HG03432 (cell line): ENCODE measurements around the gene SMARCB1.

Experiments
- ATAC-seq: cut with Tn5 transposase; IDR thresholded peaks from one replicate; pipeline ENCODE4 v1.9.1; 2021; ENCODE audit warnings: mild to moderate bottlenecking, moderate library complexity; ENCODE audit not compliant: unreplicated experiment

The SMARCB1 gene

DNA sequence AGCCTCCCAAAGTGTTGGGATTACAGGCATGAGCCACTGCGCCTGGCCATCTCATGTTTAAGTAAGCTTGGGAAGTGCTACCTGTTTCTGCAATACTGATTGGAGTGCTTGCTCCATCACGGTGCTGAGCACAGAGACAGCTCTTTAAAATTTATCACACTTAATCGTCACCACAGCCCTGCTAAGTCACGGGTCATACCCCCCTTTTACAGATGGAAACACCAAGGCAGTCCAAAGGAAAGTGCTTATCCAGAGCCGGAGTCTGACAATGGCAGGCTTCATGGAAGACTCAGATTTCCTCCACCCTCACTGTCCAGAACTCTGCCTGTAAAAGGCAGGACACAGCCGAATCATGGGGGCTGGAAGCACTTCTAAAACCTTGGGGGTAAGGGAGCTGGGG, 26.7 kb upstream of the SMARCB1 start:
- no peak for ATAC-seq

DNA sequence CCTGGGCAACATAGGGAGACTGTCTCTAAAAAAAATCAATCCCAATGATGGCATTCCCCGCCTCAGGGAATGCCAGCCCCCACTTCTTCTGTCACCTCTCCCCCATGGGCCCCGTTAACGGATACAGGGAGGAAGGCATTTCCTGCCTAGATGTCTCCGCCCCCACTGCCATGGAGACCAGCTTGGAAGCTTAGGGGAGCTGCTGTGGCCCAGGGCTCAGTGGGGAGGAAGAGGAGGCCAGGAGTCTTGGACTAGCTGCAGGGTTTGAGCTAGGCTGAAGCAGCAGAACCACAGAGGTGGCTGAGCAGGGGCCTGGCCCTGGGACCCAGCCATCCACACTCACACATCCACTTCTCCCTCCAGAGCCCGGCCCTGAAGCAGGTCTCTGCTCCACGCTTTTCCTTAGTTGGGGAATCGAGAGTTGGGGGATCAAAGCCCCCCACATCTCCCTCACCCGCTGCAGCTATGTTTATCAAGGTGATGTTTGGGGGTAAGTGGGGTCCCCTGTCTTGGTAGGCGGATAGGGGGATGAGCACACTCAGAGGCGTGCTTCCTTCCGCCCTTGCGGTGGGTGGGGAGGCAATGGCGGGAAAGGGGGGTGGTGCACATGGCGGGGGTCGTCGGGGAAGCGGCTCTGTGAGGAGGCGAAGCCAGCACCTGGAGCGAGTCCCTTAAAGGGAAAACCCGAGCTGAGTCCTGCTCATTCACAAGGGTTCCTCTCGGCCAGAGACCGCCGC, 23.8 kb upstream of the SMARCB1 start, which contains the start of gene C22orf15:
C22orf15 (plus strand) TSS at position 149 of the 737 bp plus-strand sequence; CDS start at position 466, 317 bp downstream.
- ATAC-seq, result no peak

DNA sequence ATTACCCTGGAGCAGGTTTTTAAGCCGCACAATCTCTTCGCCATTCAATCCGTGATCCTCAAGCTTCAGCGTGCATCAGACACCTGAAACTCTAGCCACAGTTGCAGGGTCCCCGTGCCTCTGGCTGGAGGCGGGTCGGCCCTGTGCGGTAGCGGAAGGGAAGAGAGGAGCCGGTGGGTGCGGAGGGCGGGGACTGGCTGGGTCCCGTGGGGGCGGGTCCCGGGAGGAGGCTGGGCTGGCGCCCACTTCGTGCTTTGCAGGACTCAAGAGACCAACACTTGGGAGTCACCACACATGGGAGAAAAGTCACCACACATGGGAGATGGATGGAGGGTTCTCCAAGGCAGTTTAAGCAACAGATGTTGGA, 23.2 kb upstream of the SMARCB1 start:
- no peak for ATAC-seq

DNA sequence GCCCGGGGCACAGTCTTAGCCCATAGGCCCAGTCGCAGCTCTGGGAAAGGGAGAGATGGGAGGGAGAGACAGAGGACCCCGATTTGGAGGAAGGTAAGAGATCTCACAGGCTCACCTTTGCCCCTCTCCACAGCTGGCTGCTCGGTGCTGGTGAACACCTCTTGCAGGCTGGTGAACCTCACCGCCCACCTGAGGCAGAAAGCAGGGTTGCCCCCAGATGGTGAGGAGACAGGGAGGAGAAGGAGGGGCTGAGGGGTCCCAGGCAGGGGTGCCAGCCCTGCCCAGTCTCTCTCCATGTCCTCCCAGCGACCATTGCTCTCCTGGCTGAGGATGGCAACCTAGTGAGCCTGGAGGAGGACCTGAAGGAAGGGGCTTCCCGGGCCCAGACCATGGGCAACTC, 22.8 kb upstream of the SMARCB1 start:
- no peak for ATAC-seq

DNA sequence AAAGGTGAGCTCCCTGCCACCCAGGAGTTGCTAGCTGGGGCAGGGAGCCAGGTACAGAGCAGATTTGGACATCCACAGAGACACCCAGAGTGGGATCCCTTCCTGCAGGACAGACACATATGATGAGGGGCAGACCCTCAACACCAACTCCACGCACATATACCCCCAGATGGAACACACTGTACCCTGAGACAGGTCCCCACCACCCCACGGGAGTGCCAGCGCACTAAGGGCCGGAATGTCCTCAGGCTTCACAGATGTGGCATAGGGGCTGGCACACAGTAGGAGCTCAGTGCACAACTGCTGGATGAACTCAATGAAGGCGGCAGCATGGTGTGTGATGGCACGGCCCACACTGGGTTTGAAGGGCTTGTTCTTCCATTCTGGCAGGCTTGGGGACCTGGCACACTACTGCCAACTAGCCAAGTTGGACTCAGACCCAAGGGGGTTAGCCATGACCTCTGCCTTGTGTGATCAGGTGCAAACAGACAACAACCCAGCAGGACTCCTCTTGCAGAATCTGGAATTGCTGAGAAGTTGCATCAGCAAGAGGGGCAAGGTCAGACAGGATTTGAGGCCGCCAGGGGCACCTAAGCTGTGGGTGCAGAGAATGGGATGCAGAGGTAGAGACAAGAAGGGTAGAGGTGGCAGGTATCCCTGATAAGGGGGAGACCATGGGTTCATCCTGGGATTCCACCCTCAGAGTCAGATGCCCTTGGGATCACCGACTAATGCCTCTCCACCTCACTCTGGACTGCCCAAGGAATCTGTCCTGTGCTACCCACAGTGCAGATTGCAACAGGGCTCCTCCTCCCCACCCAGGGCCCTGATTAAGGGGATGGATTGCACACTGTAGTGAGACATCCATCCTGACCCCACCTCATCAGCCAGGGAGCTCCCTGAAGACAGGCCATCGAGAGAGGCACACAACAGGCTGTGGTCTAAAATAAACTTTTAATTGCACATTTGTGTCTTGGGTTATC, 21.6 kb upstream of the SMARCB1 start:
- ATAC-seq, result no peak

DNA sequence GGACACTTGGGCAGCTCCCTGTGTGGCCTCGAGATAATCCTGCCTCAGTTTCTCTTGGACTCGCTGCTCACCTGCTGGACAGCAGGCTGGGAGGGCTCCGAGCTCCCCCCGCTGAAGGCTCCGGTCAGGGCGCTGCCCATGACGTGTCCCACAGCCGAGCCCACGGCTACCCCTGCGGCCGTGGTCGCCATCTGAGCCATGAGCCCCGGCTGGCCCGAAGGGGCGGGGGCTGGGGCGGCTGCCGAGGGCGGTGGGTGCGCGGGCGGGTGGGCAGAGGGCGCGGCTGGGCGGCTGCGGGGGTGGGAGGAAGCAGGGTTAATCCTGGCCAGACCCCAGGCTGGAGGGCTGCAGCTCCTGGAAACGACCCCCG, 19.5 kb upstream of the SMARCB1 start:
- ATAC-seq, result no peak

DNA sequence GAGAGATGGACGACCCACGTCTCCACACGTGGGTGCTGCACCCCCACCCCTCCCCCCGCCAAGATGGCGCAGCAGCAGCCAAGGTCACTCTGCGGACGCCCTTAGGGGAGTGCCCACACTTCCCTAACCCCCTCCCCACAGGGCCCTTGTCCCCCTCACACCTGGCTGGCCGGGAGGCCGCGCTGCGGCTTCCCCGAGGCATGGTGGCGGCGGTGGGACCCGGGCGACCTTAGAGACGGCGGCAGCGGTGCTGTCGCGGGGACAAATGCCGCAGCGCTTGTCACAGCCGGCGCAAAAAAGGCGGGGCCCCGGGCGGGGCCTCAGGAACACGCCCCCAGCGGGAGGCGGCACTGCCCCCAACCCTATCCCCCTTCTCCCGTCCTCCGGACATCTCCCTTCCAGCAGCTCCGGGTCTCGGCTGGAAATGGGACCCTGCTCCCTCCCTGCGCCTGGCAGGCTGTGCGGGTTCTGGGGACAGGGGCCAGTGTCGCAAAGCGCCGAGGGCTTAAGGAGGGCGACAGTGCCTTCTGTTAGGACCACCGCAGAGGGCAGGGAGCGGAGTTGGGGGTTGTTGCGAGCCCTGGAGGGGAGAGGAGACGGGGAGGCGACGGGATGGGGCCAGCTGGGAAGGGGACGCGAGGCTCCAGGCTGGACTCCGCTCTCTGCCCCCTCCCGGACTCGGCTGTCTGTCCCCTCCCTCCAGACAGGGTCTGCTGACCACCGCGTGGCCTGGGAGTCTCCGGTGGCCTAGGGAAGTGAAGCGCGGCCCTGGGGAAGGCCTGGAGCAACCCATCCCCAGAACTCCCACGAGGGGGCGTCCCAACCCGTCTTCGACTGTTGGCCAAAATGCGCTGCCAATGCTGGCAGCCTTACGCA, 18.9 kb upstream of the SMARCB1 start, which contains the start of gene CHCHD10:
CHCHD10 (minus strand) TSS at position 300 of the 876 bp plus-strand sequence; CDS start at position 202, 98 bp downstream.
- peak; percentile 62 for ATAC-seq

DNA sequence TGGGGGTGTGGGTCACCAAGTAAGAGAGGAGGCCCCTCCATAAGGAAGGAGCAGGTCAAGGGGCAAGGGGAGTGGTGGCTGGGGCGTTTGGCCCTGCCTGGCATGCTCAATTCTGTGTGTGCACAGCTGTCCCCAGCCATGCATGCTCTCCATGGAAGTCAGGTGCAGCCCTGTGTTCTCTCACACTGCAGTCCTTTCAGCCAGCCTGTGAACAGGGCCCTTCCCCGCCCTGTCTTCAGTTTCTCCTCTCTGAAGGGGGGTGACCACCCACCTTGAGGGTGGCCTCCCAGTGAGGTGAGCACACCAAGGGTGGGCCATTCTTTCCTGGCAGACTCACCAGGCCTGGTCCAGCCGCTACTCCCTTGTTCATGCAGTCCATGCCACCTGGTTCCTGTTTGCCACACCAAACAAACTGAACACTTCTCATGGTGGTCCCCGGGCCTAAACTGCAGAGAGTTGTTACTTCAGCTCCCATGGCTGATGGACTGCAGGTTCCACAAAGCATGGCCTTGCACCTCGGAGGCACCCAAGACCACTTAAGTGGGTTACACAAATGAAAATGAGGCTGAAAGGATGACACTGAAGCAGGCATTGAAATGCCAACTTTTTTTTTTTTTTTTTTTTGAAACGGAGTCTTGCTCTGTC, 17.3 kb upstream of the SMARCB1 start:
- ATAC-seq, result no peak

DNA sequence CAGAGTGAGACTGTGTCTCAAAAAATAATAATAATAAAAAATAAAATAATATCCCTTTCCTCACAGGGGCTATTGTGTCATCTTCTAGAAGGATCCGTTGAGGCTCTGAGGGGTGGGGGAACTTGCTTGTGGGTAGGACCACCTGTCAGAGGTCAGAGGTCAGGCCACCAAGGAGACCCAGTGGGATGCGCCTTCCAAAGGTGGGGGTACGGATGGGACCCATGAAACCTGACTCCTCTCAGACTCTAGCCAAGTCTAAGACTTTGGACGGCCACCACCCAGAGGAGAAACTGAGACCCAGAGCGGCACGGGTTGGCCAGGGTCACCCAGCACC, 14.5 kb upstream of the SMARCB1 start:
- ATAC-seq, result no peak

DNA sequence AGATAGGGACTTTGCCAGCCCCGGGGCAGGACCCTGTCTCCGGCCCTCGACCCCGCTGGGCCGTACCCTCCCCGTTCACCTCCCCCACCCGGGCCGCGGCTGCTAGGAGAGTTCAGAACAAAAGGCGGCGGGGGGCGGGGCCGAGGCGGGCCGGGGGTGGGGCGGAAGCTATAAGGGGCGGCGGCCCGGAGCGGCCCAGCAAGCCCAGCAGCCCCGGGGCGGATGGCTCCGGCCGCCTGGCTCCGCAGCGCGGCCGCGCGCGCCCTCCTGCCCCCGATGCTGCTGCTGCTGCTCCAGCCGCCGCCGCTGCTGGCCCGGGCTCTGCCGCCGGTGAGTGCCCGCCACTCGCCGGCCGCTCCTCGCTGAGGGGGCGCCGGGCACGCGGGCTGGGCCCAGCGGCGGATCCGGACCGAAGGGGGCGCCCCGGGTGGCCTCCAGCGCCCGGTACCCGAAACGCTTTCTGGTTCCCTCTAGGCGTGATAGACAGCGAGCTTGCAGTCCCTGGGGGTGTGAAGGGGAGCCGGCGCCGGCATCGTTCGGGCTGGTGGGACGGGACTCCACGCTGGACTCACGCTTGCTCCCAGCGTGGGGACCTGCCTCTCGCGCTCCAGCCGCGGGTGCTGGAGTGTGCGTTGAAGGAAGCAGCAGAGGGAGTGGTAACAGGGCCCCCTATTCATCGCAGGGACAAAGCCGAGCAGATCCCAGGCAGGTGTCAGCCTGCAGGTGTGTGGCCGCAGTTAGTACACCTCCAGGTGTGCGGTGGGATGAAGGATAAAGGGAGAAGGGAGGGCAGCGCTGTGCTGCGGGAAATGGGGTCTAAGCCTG, 13.9 kb upstream of the SMARCB1 start, which contains the start of gene MMP11:
MMP11 (plus strand) TSS at position 201 of the 825 bp plus-strand sequence; CDS start at position 223, 22 bp downstream.
- ATAC-seq, result no peak

DNA sequence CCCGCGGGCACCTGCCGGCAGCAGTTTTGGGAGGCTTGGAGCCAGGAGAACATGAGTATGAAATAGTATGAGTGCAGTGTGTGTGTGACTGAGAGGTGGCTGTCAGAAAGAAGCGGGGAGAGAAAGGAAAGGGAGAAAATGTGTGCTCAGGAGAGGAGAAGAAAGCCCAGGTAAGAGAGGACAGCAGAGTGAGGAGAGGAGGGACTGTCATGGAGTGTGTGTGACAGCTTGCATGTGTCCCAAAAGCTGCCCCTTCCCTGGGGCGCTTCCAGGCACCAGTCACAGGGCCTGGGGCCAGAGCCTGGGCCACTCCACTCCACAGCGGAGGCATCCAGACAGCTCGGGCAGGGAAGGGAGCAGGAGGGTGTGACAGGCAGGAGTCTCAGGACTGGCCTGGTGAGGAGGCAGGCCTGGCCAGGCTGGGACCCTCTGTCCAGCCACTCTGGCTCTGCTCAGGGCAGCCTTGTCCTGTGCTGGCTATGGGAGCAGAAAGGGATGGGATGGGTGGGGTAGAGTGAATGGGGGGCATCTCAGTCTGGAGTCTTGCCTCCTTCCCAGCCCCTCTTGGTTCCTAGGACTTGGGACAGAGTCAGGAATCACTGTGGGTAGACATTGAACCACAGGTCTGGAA, 13.2 kb upstream of the SMARCB1 start:
- no peak for ATAC-seq

DNA sequence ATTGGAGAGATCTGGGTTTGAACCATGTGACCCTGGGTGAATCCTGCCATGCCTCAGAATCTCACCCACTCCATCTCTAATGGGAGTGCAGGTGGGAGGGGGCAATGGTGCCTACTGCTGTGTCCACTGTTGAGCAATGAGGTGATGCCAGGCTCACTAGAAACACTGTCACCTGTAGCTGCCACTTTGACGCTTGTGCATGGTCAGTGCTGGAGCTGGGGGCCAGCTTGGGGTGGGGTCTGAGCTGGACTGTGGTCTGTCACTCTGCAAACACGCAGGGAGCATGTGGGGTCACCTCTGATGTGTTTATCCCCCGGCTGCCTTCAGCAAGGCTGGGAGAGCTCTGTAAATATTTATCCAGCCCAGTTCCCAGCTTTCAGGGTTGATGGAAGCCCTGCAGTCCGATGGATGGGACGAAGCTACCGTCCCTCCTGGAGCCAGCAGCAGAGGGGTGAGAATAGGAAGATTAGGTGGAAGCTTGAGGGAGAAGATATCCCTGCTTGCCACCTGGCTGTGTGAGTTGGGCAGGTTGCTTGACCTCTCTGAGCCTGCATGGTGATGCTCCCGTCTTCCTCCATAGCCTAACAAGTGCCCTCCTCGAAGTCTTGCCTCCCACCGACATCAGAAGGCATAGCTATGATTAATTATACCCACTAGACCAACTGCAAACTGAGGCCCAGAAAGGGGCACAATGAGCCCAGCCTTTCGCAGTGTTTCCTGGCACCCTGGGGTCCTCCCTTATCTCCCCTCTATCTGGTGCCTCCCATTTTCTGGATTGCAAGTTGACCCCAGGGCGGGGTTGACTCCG, 12.4 kb upstream of the SMARCB1 start:
- ATAC-seq, result no peak

DNA sequence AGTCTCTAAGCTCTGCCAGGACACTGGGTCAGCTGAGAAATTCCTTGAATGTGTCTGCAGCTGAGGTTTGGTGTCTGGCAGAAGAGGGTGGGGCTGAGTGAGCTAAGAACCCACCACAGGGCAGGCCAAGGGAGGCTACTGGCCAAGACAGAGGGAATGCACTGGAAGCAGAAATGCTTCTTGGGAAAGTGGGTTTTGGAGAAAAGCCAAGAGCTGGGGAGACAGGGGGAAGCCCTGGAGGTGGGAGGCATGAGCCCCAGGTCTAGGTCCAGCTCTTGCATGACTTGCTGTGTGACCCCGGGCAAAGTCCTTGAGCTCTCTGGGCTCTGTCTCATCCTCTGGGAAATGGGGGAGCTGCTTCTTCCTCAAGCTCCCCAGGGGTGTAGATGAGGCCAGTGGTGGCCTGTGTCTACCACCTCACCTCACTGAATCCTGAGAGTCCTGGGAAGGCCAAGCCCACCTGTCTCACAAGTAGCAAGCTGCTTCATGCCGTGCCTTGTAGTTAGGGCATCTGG, 11.8 kb upstream of the SMARCB1 start:
- ATAC-seq, result no peak

DNA sequence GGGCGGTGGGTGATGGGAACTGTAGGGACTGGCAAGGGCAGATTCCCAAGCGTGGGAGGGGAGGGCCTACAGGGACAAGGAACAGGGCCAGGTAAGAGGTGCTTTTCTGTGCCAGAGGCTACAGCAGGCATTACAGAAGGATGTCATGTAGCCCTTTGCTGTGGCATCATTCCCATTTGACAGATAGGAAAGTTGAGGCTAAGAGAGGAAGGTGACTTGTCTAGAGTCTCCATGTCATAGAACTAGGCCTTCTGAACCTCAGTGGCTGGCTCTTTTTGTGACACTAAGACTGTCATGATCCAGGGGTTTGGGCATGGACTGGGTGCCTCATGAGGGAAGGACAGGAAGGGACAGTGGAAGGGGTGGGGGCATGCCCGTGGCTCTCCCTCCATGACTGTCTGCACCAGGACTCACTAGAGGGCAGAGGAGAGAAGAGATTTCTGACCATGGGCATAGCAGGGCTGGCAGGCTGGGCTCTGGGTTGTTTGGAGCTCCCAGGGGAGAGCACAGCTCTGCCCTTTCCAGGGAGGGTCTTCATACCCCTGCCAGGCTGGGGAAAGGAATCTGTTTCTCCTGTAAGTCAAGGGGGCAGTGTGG, 10.9 kb upstream of the SMARCB1 start:
- no peak for ATAC-seq

DNA sequence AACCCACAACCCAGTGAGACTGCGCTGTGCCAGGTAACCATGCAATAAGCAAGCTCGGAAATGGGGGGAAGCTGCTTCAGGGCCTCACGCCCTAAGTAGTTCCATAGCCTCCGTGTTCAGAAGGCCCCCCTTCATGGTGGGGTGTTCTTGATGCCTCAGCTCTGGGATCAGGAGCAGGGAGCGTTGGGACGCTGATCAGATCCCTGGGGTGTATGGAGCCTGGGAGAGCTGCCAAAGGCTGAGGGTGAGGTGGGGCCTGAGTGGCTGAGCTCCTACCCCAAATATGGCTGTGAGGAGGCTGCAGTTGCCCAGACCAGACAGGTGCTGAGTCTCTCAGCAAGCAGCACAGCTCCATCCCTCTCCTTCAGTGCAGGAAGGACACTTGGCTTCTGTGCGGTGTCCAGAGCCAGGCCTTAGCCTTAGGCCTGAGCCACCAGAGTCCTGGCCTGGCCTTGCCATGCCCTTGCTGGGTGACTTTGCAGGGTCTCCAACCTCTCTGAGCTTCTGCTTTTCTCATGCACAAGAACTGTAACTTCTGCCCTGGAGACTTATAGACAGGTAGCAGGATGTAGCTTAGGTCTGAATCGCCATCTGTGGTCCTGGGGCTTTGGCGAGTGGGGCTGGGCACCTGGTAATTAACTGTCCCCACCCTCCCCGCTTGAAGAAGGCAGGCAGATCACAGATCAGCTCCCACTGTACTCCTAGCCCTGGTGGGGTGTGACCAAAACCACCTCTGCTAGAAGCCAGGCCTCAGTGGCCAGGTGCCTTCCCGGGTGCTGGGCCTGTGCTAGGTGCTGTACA, 8.8 kb upstream of the SMARCB1 start:
- no peak for ATAC-seq

DNA sequence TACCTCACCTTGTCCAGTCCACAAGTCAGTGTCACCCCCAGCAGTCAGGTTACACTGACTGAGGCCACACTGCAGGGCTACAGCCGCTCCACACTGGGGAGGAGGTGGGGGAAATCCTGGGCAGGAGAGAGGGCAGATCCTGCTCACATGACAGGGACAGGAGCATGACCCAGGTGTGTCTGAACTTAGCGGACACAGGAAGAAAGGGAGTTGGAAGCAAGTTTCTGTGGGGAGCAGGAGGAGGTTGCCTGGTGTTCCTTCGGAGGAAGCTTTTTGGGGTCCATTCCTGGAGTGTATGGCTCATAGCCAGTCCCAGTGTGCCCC, 8.2 kb upstream of the SMARCB1 start:
- ATAC-seq, result no peak

DNA sequence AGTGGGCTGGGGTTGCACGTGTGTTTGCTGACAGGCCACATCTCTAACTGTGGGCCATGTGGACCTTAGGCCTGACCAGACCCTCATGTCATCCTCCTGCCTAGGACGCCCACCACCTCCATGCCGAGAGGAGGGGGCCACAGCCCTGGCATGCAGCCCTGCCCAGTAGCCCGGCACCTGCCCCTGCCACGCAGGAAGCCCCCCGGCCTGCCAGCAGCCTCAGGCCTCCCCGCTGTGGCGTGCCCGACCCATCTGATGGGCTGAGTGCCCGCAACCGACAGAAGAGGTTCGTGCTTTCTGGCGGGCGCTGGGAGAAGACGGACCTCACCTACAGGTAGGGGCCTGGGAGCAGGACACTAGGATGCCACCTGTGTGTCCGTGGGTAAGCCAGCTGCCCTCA, 7.7 kb upstream of the SMARCB1 start:
- no peak for ATAC-seq
